ENCODE data around the gene ALX4.

ALX4 gene

GRCh38 chr11:44267750-44268613, 42.0 kb downstream of the ALX4 start:
- DNase-seq (ENCODE audit: low read depth) = no peak

- no peak for DNase-seq (ENCODE audit: low read depth)
These were observed 42.8 kb downstream of the ALX4 start for GRCh38 chr11:44267006-44267749.

GRCh38 chr11:44266056-44266780, 43.7 kb downstream of the ALX4 start:
- DNase-seq (ENCODE audit: low read depth) = no peak

- DNase-seq (ENCODE audit: low read depth) = no peak
These were observed 45.2 kb downstream of the ALX4 start for GRCh38 chr11:44264761-44265160.

GRCh38 chr11:44264438-44264749, 45.5 kb downstream of the ALX4 start:
- no peak for DNase-seq (ENCODE audit: low read depth)

- no peak for DNase-seq (ENCODE audit: low read depth)
These were observed 46.1 kb downstream of the ALX4 start for GRCh38 chr11:44263738-44264437.

GRCh38 chr11:44261800-44262591, 47.9 kb downstream of the ALX4 start:
- DNase-seq (ENCODE audit: low read depth) = no peak

- no peak for DNase-seq (ENCODE audit: low read depth)
These were observed 49.9 kb downstream of the ALX4 start for GRCh38 chr11:44260081-44260480.

GRCh38 chr11:44258839-44259420, 51.0 kb downstream of the ALX4 start:
- no peak for DNase-seq (ENCODE audit: low read depth)

- no peak for DNase-seq (ENCODE audit: low read depth)
These were observed 51.8 kb downstream of the ALX4 start for GRCh38 chr11:44258190-44258489.

- no peak for DNase-seq (ENCODE audit: low read depth)
These were observed 52.4 kb downstream of the ALX4 start for GRCh38 chr11:44257338-44258189.

GRCh38 chr11:44256673-44257291, 53.2 kb downstream of the ALX4 start:
- no peak for DNase-seq (ENCODE audit: low read depth)

GRCh38 chr11:44255406-44256071, 54.4 kb downstream of the ALX4 start:
- DNase-seq (ENCODE audit: low read depth) = no peak

- no peak for DNase-seq (ENCODE audit: low read depth)
These were observed 56.8 kb downstream of the ALX4 start for GRCh38 chr11:44252999-44253602.

- DNase-seq (ENCODE audit: low read depth) = no peak
These were observed 59.5 kb downstream of the ALX4 start for GRCh38 chr11:44250421-44250820.

GRCh38 chr11:44248109-44248508, 61.8 kb downstream of the ALX4 start:
- DNase-seq (ENCODE audit: low read depth) = no peak

GRCh38 chr11:44247508-44247907, 62.4 kb downstream of the ALX4 start:
- no peak for DNase-seq (ENCODE audit: low read depth)

GRCh38 chr11:44246726-44247125, 63.2 kb downstream of the ALX4 start:
- DNase-seq (ENCODE audit: low read depth) = no peak

All from T follicular helper cell (primary cell).